IPS-18a (cell line): ENCODE measurements around the gene TH.

Source experiments
- H3K27ac ChIP-seq: one replicate; pipeline ENCODE4 v1.5.1; 2013; ENCODE audit warnings: low read length
- H3K27me3 ChIP-seq: one replicate; pipeline ENCODE4 v1.6.1; 2013; ENCODE audit warnings: mild to moderate bottlenecking, low read length; ENCODE audit not compliant: control insufficient read depth, insufficient read depth
- H3K36me3 ChIP-seq: one replicate; pipeline ENCODE4 v1.6.1; 2013; ENCODE audit warnings: low read depth, low read length; ENCODE audit not compliant: control insufficient read depth
- H3K4me1 ChIP-seq: one replicate; pipeline ENCODE4 v1.6.1; 2013; ENCODE audit warnings: low read depth, low read length; ENCODE audit not compliant: control insufficient read depth
- H3K4me3 ChIP-seq: one replicate; pipeline ENCODE4 v1.5.1; 2013; ENCODE audit warnings: low read length
- H3K9ac ChIP-seq: one replicate; pipeline ENCODE4 v1.6.1; 2013; ENCODE audit warnings: mild to moderate bottlenecking, low read length, moderate library complexity
- H3K9me3 ChIP-seq: one replicate; pipeline ENCODE4 v1.6.1; 2013; ENCODE audit warnings: low read depth, low read length; ENCODE audit not compliant: control insufficient read depth

Gene TH

DNA sequence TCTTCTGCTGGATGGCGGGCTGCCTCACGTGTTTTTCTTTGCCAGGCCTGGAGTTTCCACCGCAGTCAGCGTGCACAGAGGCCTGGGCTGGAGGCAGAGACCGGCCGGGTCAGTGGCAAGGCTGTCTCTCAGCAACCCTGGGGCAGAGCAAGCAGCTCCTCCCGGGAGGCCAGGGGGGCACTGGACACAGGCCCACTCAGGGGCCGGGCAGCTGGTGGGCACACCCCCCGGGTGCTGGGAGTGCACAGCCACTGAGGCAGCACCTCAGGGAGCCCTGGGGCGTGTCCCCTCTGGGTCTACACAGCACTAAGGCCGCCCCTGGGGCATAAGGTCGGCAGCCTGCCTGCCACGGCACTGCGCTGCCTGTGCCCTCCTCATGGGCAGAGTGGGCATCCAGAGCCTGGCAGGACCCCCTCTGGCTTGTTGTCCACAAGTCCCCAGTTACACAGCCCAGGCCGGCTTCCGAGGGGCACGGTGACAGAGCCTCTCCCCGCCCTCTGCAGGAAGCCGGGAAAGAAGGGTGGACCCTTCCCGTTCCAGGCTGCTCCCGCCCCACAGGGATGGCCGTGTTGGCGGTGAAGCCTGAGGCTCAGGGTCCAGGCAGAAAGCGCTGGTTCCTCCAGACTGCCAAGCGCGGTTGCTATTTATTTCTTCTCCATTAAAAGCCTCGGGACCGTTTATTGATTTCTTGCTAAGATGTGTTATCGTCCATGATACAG is 18.5 kb upstream of the TH start:
- H3K9ac ChIP-seq: no peak overlapping the region
- no peaks in the 10 kb centered on the region for H3K4me1 ChIP-seq
- H3K36me3 ChIP-seq: no peaks in the 10 kb centered on the region
- H3K4me3 ChIP-seq: no peak overlapping the region
- H3K27ac ChIP-seq: no peak overlapping the region
- H3K9me3 ChIP-seq: no peaks in the 10 kb centered on the region
- peaks cover 2% of the 10 kb centered on the region for H3K27me3 ChIP-seq

DNA sequence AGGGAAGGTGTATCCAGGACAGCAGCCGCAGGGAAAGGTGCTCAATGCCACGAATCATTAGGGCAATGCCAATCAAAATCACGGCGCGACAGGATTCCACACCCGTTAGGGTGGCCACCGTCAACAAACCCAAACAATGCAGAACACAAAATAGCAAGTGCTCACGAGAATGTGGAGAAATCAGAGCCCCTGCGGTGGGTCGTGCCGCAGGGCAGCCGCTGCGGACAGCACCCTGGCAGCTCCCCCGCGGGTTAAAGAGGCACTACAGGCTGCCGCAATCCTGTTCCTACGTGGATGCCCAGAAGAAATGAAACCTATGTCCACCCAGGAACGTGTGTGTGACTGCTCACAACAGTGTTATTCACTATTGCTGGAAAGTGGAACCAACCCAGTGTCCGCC is 17.1 kb upstream of the TH start:
- Histone ChIP-seq H3K4me1 (no peaks in the 10 kb centered on the region), H3K4me3 (no peak overlapping the region), H3K27ac (no peak overlapping the region), H3K9ac (no peak overlapping the region), H3K9me3 (no peaks in the 10 kb centered on the region), H3K36me3 (no peaks in the 10 kb centered on the region), H3K27me3 (peaks cover 5% of the 10 kb centered on the region)

DNA sequence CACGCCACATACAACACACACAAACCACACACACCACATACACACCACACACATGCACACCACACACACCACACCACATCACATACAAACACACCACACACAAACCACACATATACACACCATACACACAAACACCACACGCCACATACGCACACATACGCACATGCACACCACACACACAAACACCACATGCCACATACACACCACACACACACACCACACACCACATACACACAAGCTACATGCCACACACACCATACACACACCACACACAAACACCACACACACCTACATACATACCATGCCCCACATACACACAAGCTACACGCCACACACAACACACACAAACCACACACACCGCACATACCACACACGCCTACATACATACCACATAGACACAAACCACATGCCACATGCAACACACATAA is 15.7 kb upstream of the TH start:
- Histone ChIP-seq H3K9me3 (no peaks in the 10 kb centered on the region), H3K9ac (no peak overlapping the region), H3K27ac (no peak overlapping the region), H3K36me3 (no peaks in the 10 kb centered on the region), H3K27me3 (peaks cover 9% of the 10 kb centered on the region), H3K4me3 (no peak overlapping the region), H3K4me1 (no peaks in the 10 kb centered on the region)

DNA sequence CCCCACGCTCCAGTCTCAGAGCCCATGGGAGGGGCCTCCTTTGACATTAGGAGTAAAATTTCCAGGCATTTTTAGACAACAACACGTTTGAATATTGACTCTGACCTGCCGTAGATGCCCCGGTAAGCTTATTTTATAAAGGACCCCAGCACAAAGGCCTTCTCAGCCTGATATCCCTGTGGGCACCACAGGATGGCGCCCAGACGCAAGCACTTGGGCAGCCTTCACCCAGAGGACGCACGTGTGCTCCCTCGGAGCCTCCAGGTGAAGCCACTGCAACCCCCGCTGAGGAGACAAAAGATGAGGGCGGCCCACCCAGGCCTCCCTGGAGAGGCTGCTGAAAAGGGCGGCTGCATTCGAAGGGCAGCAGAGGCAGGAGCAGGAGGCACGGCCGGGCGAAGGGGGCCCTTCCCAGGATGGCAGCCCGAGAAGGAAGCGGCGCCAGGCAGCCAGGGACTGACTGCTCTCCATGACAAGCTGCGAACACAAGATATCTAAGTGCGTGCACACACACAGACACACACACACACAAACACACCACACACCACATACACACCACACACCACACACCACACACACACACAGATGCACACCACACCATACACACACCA is 15.2 kb upstream of the TH start:
- Histone ChIP-seq H3K27me3 (peaks cover 9% of the 10 kb centered on the region), H3K9me3 (no peaks in the 10 kb centered on the region), H3K9ac (no peak overlapping the region), H3K27ac (no peak overlapping the region), H3K4me3 (no peak overlapping the region), H3K4me1 (no peaks in the 10 kb centered on the region), H3K36me3 (no peaks in the 10 kb centered on the region)

DNA sequence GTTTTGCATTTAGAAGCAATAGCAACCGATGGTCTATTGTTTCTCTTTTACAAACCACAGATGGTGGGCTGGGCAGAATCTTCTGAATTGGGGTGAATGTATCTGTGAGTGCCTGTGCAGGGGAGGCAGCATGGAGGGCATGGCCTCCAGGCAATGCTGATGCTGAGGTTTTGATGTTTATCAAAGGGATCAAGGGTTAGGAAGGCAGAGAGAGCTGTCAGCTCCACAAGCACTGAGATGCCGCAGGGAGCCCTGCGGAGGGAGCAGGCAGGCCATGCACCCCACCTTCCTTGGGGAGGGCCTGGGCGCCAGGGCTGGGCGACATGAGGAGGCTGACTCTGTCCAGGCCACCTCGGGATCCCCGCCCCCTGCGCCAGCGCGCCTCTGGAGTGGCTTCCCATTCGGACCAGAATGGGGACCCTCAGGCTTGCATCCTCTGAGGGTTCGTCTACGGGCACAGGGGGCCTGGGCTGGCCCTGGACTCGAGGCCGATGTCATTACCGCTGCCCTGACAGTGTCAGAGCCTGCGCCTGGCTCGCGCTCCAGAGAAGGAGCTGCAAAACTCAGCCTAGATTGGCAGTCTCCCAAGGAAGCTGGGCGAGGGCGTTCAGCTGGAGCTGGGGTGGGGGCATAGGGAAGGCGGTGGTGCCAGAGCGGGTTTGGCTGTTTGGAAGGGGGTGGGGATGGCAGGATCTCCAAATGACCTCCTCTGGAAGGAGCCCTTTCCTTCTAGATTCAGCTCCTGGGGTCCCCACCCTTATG is 13.9 kb upstream of the TH start:
- no peak overlapping the region for H3K9ac ChIP-seq
- peaks cover 9% of the 10 kb centered on the region for H3K27me3 ChIP-seq
- no peaks in the 10 kb centered on the region for H3K36me3 ChIP-seq
- no peaks in the 10 kb centered on the region for H3K9me3 ChIP-seq
- no peak overlapping the region for H3K4me3 ChIP-seq
- no peak overlapping the region for H3K27ac ChIP-seq
- no peaks in the 10 kb centered on the region for H3K4me1 ChIP-seq

DNA sequence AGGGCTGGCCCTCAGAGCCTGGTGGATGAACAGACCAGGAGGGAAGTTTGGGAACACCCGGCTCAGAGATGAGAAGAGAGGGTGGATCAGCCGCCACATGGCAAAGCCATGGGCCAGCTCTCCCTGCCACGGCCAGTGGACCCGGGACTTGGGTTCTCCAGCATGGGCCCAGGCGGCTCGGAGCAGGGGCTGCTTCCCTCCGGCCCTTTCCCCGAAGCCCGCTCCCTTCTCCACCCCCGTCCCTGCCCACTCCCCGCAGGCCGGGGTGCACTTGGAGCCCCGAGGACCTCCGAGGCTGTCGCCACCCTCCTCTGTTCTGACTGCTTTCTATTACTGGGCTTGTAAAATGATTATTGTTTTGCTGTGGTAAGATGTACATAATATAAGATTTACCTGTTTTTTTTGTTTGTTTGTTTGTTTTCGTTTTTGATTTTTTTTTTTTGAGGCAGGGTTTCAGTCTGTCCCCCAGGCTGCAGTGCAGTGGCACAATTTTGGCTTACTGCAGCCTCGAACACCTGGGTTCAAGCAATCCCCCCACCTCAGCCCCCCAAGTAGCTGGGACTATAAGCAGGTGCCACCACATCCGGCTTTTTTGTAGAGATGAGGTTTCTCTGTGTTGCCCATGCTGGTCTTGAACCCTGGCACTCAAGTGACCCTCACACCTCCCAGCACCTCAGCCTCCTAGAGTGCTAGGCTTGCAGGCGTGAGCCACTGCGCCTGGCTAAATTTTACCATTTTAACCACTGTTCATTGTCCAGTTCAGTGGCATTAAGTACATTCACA is 11.3 kb upstream of the TH start:
- Histone ChIP-seq H3K36me3 (no peaks in the 10 kb centered on the region), H3K4me1 (no peaks in the 10 kb centered on the region), H3K4me3 (no peak overlapping the region), H3K9ac (no peak overlapping the region), H3K27ac (no peak overlapping the region), H3K9me3 (no peaks in the 10 kb centered on the region), H3K27me3 (peaks cover 9% of the 10 kb centered on the region)

DNA sequence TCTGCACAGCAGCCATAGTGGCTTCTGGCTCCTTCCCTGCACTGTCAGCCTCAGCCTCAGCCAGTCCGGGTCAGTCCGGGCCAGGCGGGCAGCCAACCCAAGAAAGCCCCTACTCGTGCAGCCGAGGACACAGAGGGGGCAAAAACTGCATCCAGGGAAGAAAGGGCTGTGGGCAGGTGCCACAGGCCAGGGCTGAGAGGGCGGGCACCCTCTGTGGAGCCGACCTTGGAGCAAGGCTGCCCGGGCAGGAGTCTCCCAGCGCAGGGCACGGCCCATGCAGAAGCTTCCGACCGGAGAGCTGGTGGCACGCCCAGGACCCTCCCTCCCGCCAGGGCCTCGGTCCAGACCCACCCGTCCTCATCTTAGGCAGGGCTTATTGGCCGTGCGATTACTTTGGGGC is 10.5 kb upstream of the TH start:
- Histone ChIP-seq H3K9ac (no peak overlapping the region), H3K36me3 (no peaks in the 10 kb centered on the region), H3K4me3 (no peak overlapping the region), H3K4me1 (no peaks in the 10 kb centered on the region), H3K9me3 (no peaks in the 10 kb centered on the region), H3K27me3 (peaks cover 9% of the 10 kb centered on the region), H3K27ac (no peak overlapping the region)

DNA sequence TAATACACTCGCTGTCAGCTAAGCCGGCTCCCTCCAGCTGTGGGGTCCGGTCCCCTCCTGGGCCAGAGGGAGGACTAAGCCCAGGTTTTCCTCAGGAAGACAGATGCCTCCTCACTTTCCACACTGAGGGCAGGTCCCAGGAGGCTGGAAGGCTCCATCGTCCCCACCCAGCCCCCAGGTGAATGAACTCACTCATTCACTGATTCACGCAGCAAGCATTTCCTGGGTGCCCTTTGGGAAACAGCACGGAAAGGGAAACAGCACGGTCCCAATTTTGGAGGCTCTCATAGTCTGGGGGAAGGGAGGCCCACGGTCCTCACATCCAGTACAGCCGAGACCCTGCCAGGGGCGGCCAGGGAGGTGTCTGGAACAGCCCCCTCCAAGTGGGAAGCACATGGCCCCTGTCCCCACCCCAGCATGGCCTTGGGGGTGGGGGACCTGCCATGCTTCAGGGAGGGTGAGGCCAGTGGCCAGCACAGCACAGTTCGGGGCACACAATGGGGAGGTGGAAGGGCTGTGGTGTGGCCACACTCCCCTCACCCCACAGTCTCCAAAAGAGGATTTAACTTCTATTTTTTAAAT is 9.3 kb upstream of the TH start:
- H3K4me3 ChIP-seq: no peak overlapping the region
- no peak overlapping the region for H3K9ac ChIP-seq
- no peaks in the 10 kb centered on the region for H3K4me1 ChIP-seq
- no peak overlapping the region for H3K27ac ChIP-seq
- H3K9me3 ChIP-seq: no peaks in the 10 kb centered on the region
- no peaks in the 10 kb centered on the region for H3K36me3 ChIP-seq
- peaks cover 9% of the 10 kb centered on the region for H3K27me3 ChIP-seq

DNA sequence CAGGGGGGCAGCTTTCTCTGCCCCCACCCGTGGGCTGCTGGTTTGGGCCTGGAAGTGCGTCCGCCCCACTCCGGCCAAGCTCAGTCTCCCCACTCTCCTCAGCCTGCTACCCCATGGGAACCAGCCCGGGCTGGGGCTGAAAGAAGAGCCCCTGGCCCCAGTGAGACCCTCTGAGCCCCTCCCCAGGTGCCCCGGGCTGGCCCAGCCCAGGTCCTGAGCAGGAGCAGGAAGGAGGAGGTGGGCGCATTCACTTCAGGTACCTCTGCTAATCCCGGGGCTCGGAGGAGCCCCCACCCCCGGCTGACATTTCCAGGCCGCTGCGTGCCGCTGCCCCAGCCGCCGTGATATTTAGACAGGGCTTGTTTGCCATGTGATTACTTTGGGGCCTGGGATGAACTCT is 8.7 kb upstream of the TH start:
- no peaks in the 10 kb centered on the region for H3K36me3 ChIP-seq
- H3K4me1 ChIP-seq: no peaks in the 10 kb centered on the region
- H3K9ac ChIP-seq: no peak overlapping the region
- no peak overlapping the region for H3K4me3 ChIP-seq
- no peak overlapping the region for H3K27ac ChIP-seq
- H3K9me3 ChIP-seq: no peaks in the 10 kb centered on the region
- peaks cover 9% of the 10 kb centered on the region for H3K27me3 ChIP-seq

DNA sequence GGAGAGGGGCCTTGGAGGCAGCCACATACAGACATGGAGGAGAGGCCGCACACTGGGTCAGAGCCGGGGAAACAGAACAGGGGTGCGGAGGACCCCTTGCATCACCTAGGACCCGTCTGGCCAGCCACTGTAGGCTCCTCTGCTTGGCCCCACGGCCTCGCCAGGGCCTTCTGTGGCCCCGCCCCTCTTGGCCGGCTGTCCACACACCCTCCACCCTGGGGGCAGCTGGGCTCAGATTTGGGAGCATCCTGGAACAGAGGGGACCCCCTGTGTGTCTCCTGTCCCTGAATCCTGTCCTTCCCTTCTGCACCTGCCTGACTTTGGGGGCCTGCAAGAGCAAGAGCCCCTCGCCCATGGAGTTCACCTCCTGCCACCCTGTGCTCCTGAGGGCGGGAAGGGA is 7.9 kb upstream of the TH start:
- no peak overlapping the region for H3K27ac ChIP-seq
- no peaks in the 10 kb centered on the region for H3K4me1 ChIP-seq
- H3K36me3 ChIP-seq: no peaks in the 10 kb centered on the region
- no peak overlapping the region for H3K9ac ChIP-seq
- no peaks in the 10 kb centered on the region for H3K9me3 ChIP-seq
- H3K27me3 ChIP-seq: peaks cover 4% of the 10 kb centered on the region
- no peak overlapping the region for H3K4me3 ChIP-seq

DNA sequence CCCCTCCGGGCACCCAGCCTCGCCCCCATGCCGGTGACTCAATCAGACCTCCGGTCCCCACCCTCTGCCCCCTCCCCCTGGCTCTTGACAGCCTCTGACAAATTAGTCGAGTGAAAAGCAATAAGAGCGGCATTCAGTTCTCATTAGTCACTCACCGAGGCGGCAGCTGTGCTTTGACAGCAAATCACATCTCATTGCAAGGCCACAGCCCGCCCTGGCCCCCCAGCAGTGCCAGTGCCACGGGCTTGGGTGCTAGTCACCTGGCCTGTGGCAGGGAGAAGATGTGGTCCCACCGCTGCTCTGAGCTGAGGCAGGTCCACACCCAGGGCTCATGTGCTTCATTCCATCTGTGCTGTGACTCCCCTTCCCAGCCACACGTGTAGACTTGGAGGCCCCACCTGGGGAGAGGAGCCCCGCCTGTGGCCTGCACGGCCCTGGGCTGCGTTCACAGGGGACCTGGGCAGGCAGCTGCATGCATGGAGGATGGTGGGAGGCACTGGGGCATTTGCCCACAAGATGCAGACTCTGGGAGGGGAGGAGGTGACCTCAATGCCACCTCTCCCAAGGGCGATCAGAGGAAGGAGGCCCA is 7.4 kb upstream of the TH start:
- Histone ChIP-seq H3K4me3 (no peak overlapping the region), H3K4me1 (no peaks in the 10 kb centered on the region), H3K27ac (no peak overlapping the region), H3K9me3 (no peaks in the 10 kb centered on the region), H3K9ac (no peak overlapping the region), H3K27me3 (peaks cover 4% of the 10 kb centered on the region), H3K36me3 (no peaks in the 10 kb centered on the region)
